K562 treated with DMSO at 1 percent for 12 hours (cell line): Measurements from ENCODE around the gene ZCCHC4. TPM values are rescaled to one million over a fixed set of nuclear protein-coding genes. Genes with fewer than 3 reads are reported as not detected.

Experiments
- total RNA-seq: library from RNA; unstranded; fragments of 300-600 nt; gene quantifications from 2 replicates; pipeline ENCODE4 v1.2.3, GENCODE V29; 2022; ENCODE audit not compliant: insufficient read depth

The ZCCHC4 gene
- 6.3 and 10.2 TPM in 2 replicates for total RNA-seq

GRCh38 chr4:25312496-25313200 lies at the start of gene ZCCHC4:
TSS of gene ZCCHC4 (plus strand) at chr4:25312774. CDS start at chr4:25312810, 36 bp downstream.

GRCh38 chr4:25376754-25377571 lies 64.4 kb downstream of the ZCCHC4 start, which contains the start of gene ANAPC4:
TSS of gene ANAPC4 (plus strand) at chr4:25377263. CDS start at chr4:25377428, 165 bp downstream.

Other genes with a start within 250 kb of the ZCCHC4 start
- 2.4 and 6.9 TPM in 2 replicates for gene SEPSECS, start 152.3 kb upstream of the ZCCHC4 start, total RNA-seq
- 4.9 and 14.6 TPM in 2 replicates for gene PI4K2B, start 78.7 kb upstream of the ZCCHC4 start, total RNA-seq
- gene ANAPC4, start 64.5 kb downstream of the ZCCHC4 start, total RNA-seq: 9.8 and 15.2 TPM in 2 replicates